HG03060 (cell line): ENCODE results near the gene SPACA9.

Experiments
- ATAC-seq: cut with Tn5 transposase; IDR thresholded peaks from one replicate; pipeline ENCODE4 v1.9.1; 2021; ENCODE audit warnings: low read depth, moderate number of reproducible peaks; ENCODE audit not compliant: unreplicated experiment

The SPACA9 gene

GRCh38 chr9:132935026-132935425 lies 56.3 kb downstream of the SPACA9 start:
- no peak for ATAC-seq

GRCh38 chr9:132937463-132937901 lies 58.8 kb downstream of the SPACA9 start:
- ATAC-seq = no peak

- no peak for ATAC-seq
These were observed 60.5 kb downstream of the SPACA9 start for GRCh38 chr9:132939169-132939568.
